IMR-90 (cell line): ENCODE data around the gene INSR. TPM values are rescaled to one million over a fixed set of nuclear protein-coding genes. Genes with fewer than 3 reads are reported as not detected.

Source experiments
- ATAC-seq: fragments of 200-7000 bp; cut with Tn5 transposase; 2 replicates; pipeline ENCODE4 v1.9.1; 2020; ENCODE audit warnings: low read depth, mild to moderate bottlenecking, moderate library complexity
- BruUV-seq: library from RNA; stranded (reverse); fragments of 400-500 nt; replicated peaks from 2 replicates; lab custom pipeline; 2021; lab: Mats Ljungman, UMichigan
- CTCF ChIA-PET: fragments of 300-600 bp; formaldehyde crosslinking; extraction: SDS; loops from one replicate; lab custom pipeline; 2021; ENCODE audit warnings: antibody characterized with exemption; lab: Yijun Ruan, JAX
- POLR2A ChIA-PET: fragments of 300-600 bp; sonication (Branson Sonifier 250); formaldehyde crosslinking; loops from one replicate; lab custom pipeline; 2022; ENCODE audit warnings: antibody characterized with exemption; ENCODE audit not compliant: unreplicated experiment; lab: Charles Lee
- DNase-seq: peaks from one replicate; pipeline ENCODE4 v3.0.0; 2013
- H2AFZ ChIP-seq: replicated peaks from 2 replicates; pipeline ENCODE3; 2013; ENCODE audit warnings: low read length, mild to moderate bottlenecking; ENCODE audit not compliant: poor library complexity
- H2AK5ac ChIP-seq: 2 replicates; pipeline ENCODE4 v1.6.1; 2013; ENCODE audit warnings: low read depth, low read length, inconsistent platforms
- H2AK9ac ChIP-seq: replicated peaks from 2 replicates; pipeline ENCODE3; 2013; ENCODE audit warnings: mild to moderate bottlenecking, low read depth, low read length, moderate library complexity; ENCODE audit not compliant: poor library complexity
- H2BK120ac ChIP-seq: 2 replicates; pipeline ENCODE4 v1.6.1; 2013; ENCODE audit warnings: low read depth, low read length, inconsistent platforms
- H2BK15ac ChIP-seq: 3 replicates; pipeline ENCODE4 v1.6.1; 2013; ENCODE audit warnings: low read depth, low read length, inconsistent platforms
- H2BK20ac ChIP-seq: 2 replicates; pipeline ENCODE4 v1.6.1; 2013; ENCODE audit warnings: low read depth, mild to moderate bottlenecking, inconsistent platforms, low read length, moderate library complexity
- H2BK5ac ChIP-seq: 2 replicates; pipeline ENCODE4 v1.6.1; 2013; ENCODE audit warnings: mild to moderate bottlenecking, low read depth, low read length, inconsistent platforms; ENCODE audit not compliant: poor library complexity, severe bottlenecking
- H3K14ac ChIP-seq: replicated peaks from 2 replicates; pipeline ENCODE4 v1.6.1; 2013; ENCODE audit warnings: low read depth, low read length, inconsistent platforms
- H3K18ac ChIP-seq: 2 replicates; pipeline ENCODE4 v1.6.1; 2013; ENCODE audit warnings: low read depth, low read length, control low read depth
- H3K23ac ChIP-seq: 2 replicates; pipeline ENCODE4 v1.6.1; 2013; ENCODE audit warnings: low read depth, low read length, inconsistent platforms
- H3K27ac ChIP-seq: 2 replicates; pipeline ENCODE4 v1.5.1; 2013; ENCODE audit warnings: mild to moderate bottlenecking, control low read depth, low read length; ENCODE audit not compliant: insufficient read depth
- H3K27me3 ChIP-seq: 2 replicates; pipeline ENCODE4 v1.6.1; 2013; ENCODE audit warnings: low read length; ENCODE audit not compliant: control insufficient read depth, insufficient read depth
- H3K36me3 ChIP-seq: 2 replicates; pipeline ENCODE4 v1.6.1; 2013; ENCODE audit warnings: low read length, mixed read lengths; ENCODE audit not compliant: control insufficient read depth, insufficient read depth
- H3K4ac ChIP-seq: 2 replicates; pipeline ENCODE4 v1.6.1; 2013; ENCODE audit warnings: low read depth, low read length, inconsistent platforms
- H3K4me1 ChIP-seq: 2 replicates; pipeline ENCODE4 v1.6.1; 2013; ENCODE audit warnings: low read length, mixed read lengths; ENCODE audit not compliant: control insufficient read depth, insufficient read depth
- H3K4me2 ChIP-seq: 2 replicates; pipeline ENCODE4 v1.6.1; 2013; ENCODE audit warnings: low read depth, mild to moderate bottlenecking, control low read depth, low read length, moderate library complexity
- H3K4me3 ChIP-seq: 2 replicates; pipeline ENCODE4 v1.5.1; 2013; ENCODE audit warnings: low read depth, mild to moderate bottlenecking, control low read depth, low read length, moderate library complexity; ENCODE audit not compliant: insufficient read depth
- H3K56ac ChIP-seq: 2 replicates; pipeline ENCODE4 v1.6.1; 2013; ENCODE audit warnings: low read length, inconsistent platforms; ENCODE audit not compliant: insufficient read depth; ENCODE audit errors: extremely low read depth
- H3K79me1 ChIP-seq, 2 experiments: 2 replicates each; pipeline ENCODE4 v1.6.1; 2013; ENCODE audit warnings: low read length in 2 of 2, inconsistent platforms in 1 of 2, low read depth in 1 of 2
- H3K9ac ChIP-seq: 2 replicates; pipeline ENCODE4 v1.6.1; 2013; ENCODE audit warnings: low read depth, low read length, control low read depth
- H3K9me1 ChIP-seq: 2 replicates; pipeline ENCODE4 v1.6.1; 2013; ENCODE audit warnings: low read length, inconsistent platforms; ENCODE audit not compliant: insufficient read depth
- H3K9me3 ChIP-seq: 2 replicates; pipeline ENCODE4 v1.6.1; 2013; ENCODE audit warnings: low read length; ENCODE audit not compliant: control insufficient read depth, insufficient read depth
- H4K20me1 ChIP-seq: 2 replicates; pipeline ENCODE4 v1.6.1; 2013; ENCODE audit warnings: low read length, inconsistent platforms; ENCODE audit not compliant: insufficient read depth
- H4K5ac ChIP-seq: 2 replicates; pipeline ENCODE4 v1.6.1; 2013; ENCODE audit warnings: mild to moderate bottlenecking, low read depth, low read length, control low read depth
- H4K8ac ChIP-seq, 2 experiments: 2 replicates each; pipeline ENCODE4 v1.6.1; 2013; ENCODE audit warnings: low read depth in 2 of 2, low read length in 2 of 2, control low read depth in 1 of 2, inconsistent platforms in 1 of 2
- H4K91ac ChIP-seq: 2 replicates; pipeline ENCODE4 v1.6.1; 2013; ENCODE audit warnings: low read depth, low read length, inconsistent platforms; ENCODE audit not compliant: insufficient read depth
- ELK1 ChIP-seq: fragments of 150-350 bp; IDR thresholded peaks from 2 replicates; pipeline ENCODE4 v1.6.1; 2016; ENCODE audit warnings: low read depth, mild to moderate bottlenecking, low read length, moderate library complexity, borderline replicate concordance
- FOS ChIP-seq: fragments of 150-350 bp; IDR thresholded peaks from 2 replicates; pipeline ENCODE4 v1.6.1; 2016; ENCODE audit warnings: low read depth, low read length
- POLR2A ChIP-seq: IDR thresholded peaks from 2 replicates; pipeline ENCODE4 v1.6.1; 2012; ENCODE audit warnings: mild to moderate bottlenecking, low read depth, low read length
- WGBS, 2 experiments: methylation state at CpG; one replicate each; pipeline versions ENCODE4 v1.1.5 to v1.1.7; 2013; ENCODE audit warnings: missing lambda C conversion rate in 2 of 2; ENCODE audit not compliant: insufficient read length in 1 of 2; ENCODE audit errors: extremely low coverage in 2 of 2; 5-methylcytosine and 5-hydroxymethylcytosine counted together
- dilution Hi-C: fragments of 300-500 bp; cut with HindIII; formaldehyde crosslinking; loops from one replicate; pipeline ENCODE4 v1.14.3; 2018; ENCODE audit warnings: low sequenced_read_pairs; ENCODE audit not compliant: unreplicated experiment
- in situ Hi-C: fragments of 300-500 bp; cut with MboI; formaldehyde crosslinking; loops from 3 replicates; pipeline ENCODE4 v1.14.3; 2019; ENCODE audit warnings: low sequenced_read_pairs, inconsistent platforms, mixed read lengths
- intact Hi-C: fragments of 100-400 bp; cut with micrococcal nuclease; formaldehyde crosslinking; loops from 2 replicates; pipeline ENCODE4 v1.10.0; 2022
- polyA plus RNA-seq, 3 experiments: library from polyadenylated mRNA; depleted of rRNA; stranded (reverse); fragments of >200 nt; gene quantifications; 2 replicates each; pipeline ENCODE4 v1.2.3, GENCODE V29; 2012; ENCODE audit warnings: low replicate concordance in 1 of 3
- total RNA-seq: library from RNA; depleted of rRNA; stranded (reverse); fragments of >200 nt; gene quantifications from 2 replicates; pipeline ENCODE4 v1.2.3, GENCODE V29; 2012

INSR gene
- total and polyA plus RNA-seq, 2 of the 4 experiments (the other 2 are of a cell fraction): 2.8 to 7.9 TPM

GRCh38 chr19:7109678-7110289, 184.4 kb downstream of the INSR start:
- Histone ChIP-seq H3K36me3 (no peaks in the 10 kb centered on the region), H2BK120ac (no peak overlapping the region), H4K8ac (no peak overlapping the region), H3K4me3 (no peak overlapping the region), H2BK15ac (no peak overlapping the region), H2AK5ac (no peak overlapping the region), H4K91ac (no peak overlapping the region), H3K79me1 (no peaks in the 10 kb centered on the region), H3K4ac (no peak overlapping the region), H3K9me1 (no peaks in the 10 kb centered on the region), H3K23ac (no peak overlapping the region), H4K5ac (no peak overlapping the region), H3K14ac (no peak overlapping the region), H3K56ac (no peak overlapping the region), H2BK5ac (no peak overlapping the region), H2AFZ (peak overlapping the region; percentile 33), H3K27me3 (no peaks in the 10 kb centered on the region), H3K18ac (no peak overlapping the region), H3K9me3 (peaks cover 4% of the 10 kb centered on the region; the same call in 1 of the 2 replicates), H2AK9ac (no peak overlapping the region), H3K4me2 (no peak overlapping the region), H3K27ac (no peak overlapping the region), H2BK20ac (no peak overlapping the region), H3K9ac (no peak overlapping the region), H3K4me1 (no peaks in the 10 kb centered on the region), H4K20me1 (no peaks in the 10 kb centered on the region)
- dilution Hi-C loops: no loop called here
- no CpG with 5 or more reads among the region's 8 CpGs for WGBS, 2 experiments
- CTCF ChIA-PET: no interaction called here
- in situ Hi-C loops: loop anchor here (25.0 kb wide), 1 partner anchor 703 kb away; no protein-coding TSS in a partner anchor
- no peak for TF ChIP-seq FOS
- TF ChIP-seq ELK1: no peak
- no peak for TF ChIP-seq POLR2A
- POLR2A ChIA-PET: no interaction called here
- intact Hi-C loops: no loop called here
- ATAC-seq (no peak), DNase-seq (no peak)
- BruUV-seq: no TSS peak
